Non-pigmented ciliary epithelial cell (primary cell): ENCODE measurements around the gene STRN3.
"Not testable (repeated sequence)": the region's sequence is repeated elsewhere in the genome, so short reads cannot be mapped to it uniquely, and the experiment has no call there.

Experiments used
- DNase-seq: peaks from one replicate; pipeline ENCODE4 v3.0.0-alpha.2; 2010; ENCODE audit warnings: low read depth

STRN3 gene

DNA sequence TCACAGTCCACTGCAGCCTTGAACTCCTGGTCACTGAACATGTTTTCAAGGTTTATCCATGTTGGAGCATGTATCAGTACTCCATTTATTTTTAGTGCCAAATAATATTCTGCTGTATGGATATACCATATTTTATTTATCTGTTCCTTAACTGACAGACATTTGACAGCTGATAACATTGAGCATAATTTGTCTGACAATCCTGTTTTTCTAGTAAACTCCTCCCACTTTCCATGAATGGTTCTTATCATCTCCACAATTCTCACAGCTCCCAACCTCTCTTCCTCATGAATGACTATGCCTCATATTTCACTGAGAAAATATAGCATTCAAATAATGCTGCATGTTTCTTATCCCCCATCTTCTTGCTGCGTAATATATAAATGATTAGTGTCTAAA lies 118.5 kb downstream of the STRN3 start:
- no peak for DNase-seq

DNA sequence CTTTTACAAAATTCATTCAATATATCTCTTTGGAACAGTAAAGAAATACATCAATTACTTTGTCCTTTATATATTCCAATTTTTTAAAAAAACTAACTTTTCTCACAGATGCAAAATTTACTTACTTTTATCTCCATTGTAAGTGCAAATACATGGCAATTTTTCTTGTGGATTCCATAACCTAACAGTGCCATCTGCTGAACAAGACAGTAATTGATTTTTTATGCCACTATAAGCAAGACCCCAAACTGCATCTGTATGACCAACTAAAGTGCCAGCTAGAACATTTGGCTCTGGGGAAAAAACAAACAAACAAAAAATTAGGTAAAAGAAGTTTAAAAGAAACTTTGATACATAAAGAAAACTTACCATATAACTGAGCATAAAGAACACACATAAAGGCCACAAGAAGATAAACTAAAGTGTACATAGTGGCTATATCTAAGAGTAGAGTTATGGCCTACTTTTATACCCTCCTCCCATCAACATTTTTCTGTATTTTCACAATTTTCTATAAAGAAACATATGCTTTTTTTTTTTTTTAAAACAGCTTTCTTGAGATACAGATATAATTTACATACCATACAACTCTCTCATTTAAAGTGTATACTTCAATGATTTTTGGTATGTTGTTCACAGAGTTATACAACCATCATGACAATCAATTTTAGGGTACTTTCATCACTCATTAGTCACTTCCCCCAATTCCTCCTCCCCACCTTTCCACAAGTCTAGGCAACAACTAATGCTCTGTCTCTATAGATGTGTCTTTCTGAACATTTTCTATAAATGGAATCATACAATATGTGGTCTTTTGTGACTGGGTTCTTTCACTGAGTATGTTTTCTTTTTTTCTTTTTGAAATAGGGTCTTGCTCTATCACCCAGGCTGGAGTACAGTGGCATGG lies 119.2 kb downstream of the STRN3 start:
- peak; percentile 6 for DNase-seq

DNA sequence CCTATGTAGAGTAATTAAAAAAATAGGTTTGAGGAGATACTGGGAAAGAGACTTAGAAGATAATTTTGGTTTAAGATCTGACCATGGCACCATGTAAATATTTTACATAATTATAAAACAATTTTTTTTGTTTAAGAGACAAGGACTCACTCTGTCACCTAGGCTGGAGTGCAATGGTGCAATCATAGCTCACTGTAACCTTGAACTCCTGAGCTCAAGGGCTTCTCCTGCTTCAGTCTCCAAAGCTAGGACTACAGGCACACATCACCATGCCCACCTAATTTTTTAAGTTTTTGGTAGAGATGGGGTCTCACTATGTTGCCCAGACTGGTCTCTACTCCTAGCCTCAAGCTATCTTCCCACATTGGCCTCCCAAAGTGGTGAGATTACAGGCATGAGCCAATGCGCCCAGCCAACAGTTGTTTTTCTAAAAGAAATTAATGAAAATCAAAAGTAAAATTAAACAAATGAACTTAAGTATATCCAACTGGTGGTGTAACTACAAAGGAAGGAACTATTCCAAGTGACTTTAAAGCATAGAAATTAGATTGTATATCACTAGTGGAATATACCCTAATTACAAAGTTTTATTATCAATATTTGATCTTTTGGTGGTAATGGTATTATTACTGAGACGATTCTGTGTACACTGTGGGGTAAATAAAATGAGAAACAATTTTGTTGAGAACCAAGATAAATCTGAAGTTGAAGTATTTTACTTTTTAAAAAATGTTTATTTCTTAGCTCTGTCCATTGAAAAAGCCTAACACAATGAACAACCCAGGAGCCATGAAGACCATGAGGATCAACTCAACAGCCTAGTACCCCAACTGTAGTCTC lies 122.7 kb downstream of the STRN3 start:
- no peak for DNase-seq

DNA sequence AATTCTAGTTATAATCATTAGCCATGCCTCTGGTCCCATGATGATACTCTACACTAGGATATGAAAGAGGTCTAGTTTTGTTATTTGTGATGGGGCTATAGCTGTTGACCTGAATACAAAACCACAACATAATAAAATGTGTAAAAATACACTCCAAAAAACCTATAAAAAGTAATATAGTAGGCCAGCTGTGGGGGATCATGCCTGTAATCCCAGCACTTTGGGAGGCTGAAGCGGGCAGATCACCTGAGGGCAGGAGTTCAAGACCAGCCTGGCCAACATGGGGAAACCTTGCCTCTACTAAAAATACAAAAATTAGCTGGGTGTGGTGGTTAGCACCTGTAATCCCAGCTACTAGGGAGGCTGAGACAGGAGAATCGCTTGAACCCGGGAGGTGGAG lies 129.1 kb downstream of the STRN3 start:
- not testable (repeated sequence) for DNase-seq

DNA sequence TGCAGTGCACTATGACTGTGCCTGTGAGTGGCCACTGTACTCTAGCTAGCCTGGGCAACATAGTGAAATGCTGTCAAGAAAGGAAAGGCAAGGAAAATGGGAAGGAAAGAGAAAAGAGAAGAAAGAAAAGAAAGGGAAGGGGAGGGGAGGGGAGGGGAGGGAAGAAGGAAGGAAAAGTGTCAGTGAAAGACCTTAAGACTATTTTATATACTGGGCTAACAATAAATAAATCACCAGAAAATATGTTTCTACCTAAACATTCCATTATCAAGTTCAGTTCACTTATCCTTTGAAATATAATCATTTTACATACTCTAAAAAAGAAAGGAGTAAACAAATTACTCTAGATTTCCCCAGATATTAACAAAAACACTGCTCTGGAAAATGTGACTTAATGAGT lies 129.7 kb downstream of the STRN3 start:
- DNase-seq, result no peak

DNA sequence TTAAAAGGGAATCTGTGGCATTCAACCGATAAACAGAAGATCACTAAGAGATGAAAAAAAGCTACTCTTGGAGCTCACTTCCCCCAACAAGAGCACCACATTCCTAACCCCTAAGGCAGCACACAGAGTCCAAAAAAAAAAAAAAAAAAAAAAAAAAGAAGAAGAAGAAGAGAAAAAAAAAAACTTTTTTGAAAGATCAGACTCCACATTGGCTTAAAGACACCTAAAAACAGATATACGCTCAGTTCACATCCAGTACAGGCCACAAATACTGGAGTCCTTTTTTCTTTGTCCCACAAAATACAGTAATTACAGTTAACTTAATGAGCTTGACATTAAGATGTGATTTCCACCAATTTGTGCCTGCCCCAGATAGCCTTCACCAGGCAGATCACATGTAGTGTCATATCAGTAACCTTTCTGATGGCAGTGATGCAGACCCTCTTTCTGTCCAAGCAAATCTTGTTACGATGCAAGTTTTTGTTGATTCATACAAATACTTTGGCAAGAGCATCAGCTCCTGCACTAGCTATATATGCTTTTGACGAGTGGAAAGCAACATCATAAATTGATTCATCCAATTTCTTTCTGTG lies 131.2 kb downstream of the STRN3 start:
- DNase-seq, result no peak

DNA sequence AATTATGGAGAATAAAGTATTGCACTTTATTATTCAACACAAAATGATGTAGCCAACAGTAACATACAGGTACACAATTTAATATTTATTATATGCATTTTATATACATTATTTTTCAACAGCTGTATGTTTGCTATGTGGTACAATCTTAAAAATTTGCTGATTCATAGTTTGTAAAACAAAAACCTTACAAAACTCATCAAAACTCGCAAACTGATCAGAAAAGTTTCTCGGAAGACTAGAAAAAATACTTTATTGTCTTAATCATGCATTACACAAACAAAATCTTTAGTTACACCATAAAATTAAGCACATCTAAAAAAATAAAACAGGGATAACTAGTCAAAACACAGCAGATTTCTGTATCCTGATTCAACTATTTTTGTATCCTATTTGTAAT lies 132.4 kb downstream of the STRN3 start:
- DNase-seq, result no peak

DNA sequence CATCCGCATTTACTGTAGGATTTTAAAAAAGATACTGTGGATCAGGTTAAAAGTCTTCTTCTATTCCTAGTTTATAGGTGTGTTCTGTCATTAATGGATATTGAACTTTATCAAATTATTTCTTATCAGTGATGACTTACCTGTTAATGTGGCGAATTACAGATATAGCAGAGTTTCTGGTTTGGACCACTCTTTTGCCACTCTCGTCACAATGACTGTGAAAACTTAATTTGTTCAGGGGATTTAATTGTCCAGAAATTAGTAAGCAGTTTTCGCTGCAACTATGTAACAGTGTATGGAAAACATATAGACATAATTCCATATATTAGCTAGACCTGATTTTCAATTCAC lies 137.0 kb downstream of the STRN3 start:
- DNase-seq, result no peak

DNA sequence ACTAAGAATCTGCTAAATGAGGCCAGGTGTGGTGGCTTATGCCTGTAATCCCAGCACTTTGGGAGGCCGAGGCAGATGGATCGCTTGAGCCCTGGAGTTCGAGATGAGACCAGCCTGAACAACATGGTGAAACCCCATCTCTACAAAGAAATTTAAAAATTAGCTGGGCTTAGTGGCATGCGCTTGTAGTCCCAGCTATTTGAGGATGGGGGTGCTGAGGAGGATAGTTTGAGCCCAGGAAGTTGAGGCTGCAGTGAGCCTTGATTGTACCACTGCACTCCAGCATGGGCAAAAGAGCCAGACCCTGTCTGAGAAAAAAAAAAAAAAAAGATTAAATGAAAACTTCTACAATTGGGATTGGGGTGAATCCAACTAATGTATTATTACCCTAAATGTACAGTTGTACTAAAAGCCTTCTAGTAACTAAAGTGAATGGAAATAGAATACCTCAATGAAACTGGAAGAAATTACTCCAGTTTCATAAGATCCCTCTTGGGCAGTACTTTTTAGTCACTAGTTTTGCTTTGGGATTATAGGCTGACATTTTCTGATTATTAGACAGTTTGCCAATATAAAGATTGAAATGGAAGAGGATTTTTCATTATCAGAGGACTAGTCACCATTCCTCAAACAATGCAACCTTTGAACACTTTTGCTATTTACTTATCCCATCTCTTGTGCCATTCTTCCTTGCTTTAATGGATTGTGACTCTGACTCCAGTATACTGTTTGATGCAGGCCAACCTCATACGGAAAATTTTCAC lies 137.5 kb downstream of the STRN3 start:
- no peak for DNase-seq

DNA sequence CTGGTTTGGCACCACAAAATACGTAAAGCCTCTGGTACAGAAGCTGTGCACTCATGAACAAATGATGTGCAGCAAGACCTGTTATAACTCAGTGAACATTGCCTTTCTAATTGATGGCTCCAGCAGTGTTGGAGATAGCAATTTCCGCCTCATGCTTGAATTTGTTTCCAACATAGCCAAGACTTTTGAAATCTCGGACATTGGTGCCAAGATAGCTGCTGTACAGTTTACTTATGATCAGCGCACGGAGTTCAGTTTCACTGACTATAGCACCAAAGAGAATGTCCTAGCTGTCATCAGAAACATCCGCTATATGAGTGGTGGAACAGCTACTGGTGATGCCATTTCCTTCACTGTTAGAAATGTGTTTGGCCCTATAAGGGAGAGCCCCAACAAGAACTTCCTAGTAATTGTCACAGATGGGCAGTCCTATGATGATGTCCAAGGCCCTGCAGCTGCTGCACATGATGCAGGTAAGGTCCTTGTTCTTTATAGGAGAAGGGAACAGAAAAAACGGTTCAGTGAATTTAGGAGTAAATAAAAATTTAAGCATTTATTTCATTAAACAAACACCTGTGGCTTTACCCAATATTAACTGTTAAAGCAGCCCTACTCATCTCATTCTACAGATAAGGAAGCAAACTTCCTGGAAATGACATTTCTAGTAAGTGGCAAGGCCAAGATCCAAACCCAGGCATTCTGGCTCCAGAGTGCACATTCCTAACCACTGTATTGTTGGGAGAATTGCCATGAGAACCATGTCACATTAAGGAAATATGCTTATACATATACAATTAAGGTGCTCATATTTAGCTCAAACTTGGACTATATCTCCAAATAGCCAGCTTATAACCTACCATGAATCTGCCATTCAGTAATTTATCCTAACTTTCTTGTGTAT lies 140.1 kb downstream of the STRN3 start:
- no peak for DNase-seq

DNA sequence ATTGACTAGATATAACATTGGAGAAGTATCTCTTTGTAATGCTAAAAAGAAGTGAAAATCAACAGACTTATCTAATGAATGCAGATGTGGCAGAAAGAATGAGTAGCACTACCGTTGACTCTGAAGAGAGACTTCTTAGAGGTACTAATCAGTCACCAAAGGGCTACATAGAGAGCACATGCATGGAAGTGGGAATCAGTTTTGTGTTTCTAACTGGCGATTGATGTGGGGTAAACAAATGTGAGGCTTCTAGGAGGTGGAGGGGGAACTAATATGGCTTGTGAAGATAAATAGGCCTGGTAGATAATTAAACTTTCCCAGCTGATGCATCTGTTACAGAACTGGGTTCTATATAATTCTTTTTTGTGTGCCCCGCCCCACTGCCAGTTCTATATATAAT lies 141.3 kb downstream of the STRN3 start:
- no peak for DNase-seq

DNA sequence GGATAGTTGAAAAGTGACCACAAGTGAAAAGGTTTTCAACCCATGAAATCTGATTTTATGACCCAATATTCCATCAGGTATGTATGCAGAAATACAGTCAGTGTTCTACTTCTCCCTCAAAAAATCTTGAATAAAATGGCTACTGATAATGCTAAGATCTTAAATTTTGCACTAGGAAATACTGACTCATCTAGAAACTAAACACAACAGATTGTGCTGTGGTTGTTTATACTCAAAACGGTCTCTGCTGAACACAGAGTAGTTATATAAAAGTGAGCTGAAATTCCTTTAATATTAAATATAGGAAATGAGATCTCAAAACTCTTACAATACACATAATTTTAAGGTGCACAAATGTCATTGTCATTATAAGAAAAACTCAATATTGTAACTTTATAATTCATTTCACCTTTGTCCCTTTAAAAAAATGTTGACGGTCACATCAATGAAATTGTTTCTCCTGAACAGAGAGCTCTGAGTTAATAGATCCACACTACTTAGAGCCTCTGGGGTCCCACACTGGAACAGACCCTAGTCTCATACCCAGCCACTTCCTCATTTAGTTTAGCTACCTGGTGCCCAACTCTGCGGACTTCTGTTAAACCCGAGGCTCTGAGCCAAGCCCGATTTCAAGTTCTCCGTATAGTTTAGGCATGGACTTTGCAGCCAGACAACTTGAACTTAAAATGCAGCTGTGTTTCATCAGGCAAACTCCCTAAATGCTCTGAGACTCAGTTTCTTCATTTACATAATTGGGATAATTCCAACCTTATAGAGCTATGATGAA lies 142.5 kb downstream of the STRN3 start:
- no peak for DNase-seq

DNA sequence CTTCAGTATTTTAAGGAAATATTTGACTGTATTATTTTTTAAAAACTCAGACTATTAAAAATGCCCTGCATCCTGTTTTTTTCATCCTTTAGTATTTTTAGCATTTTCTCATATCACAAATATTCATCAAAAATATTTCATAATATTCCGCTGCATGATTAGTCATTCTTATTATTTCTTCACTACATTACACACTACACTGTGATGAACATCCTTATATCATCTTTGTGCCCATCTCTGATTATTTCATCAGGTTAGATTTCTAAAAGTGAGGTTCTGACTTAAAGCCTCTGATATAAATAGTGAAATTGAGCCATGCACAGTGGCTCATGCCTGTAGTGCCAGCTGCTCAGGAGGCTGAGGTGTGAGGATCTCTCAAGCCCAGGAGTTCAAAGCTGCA lies 143.7 kb downstream of the STRN3 start:
- DNase-seq, result no peak

DNA sequence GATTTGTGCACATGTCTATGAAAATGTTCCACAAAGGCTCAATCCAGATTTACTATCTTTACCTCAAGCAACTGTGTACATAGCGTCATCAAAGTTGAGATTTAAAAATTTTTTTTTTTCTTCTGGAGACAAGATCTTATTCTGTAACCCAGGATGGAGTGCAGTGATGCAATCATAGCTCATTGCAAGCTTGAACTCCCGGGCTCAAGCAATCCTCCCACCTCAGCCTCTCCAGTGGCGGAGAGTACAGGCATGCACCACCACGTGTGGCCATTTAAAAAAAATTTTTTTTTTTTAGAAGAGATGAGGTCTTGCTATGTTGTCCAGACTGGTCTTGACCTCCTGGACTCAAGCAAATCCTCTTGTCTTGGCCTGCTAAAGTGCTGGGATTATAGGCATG lies 149.5 kb downstream of the STRN3 start:
- no peak for DNase-seq

DNA sequence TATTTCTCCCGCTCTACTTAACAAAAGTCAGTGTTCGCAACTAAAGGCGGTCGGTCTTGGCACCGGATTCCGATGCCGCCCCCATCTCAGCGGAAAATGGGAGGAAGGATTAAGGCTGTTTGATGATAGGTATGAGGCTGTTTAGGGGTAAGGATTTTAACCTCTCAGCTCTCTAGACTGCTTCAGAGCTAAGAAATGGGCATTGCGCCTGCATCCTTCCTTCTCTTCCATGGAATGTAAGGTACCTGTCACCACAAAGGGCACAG lies 150.5 kb downstream of the STRN3 start:
- DNase-seq, result no peak

DNA sequence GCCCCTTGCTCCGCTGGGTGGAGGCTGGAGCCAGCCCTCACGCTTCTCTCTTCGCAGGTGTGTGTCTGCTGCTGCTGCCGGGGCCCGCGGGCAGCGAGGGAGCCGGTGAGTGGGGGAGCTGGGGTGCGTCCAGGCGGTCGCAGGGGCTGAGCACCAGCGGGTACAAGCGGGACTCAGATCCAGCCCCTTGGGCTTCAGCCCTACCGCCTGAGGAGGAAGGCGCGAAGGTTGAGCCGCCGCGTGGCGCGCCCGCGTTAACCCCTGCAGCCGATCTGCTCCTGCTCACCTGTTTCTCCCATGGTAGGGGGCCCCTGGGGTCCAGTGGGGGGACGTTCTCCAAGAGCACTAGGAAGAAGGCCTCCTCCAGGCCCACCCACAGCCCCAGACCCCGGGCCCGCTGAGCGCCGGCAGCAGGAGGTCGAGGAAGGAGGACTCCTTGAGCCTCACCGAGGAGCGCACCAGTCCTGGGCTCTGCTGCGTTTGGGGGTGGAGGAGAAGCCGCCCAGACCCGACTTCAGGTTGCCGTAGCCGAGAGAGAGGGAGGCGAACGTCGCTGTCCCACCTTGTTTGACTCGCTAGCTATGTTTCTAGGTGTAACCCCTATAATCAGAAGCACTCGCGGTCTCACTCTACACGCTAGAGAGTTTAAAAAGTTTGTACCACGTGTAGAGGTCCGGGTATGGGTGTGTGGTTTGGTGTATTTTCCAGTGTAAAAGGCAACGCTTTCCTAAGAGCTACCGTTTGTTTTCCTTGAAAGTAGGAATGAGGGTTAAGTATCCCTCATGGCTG lies 151.0 kb downstream of the STRN3 start:
- no peak for DNase-seq

DNA sequence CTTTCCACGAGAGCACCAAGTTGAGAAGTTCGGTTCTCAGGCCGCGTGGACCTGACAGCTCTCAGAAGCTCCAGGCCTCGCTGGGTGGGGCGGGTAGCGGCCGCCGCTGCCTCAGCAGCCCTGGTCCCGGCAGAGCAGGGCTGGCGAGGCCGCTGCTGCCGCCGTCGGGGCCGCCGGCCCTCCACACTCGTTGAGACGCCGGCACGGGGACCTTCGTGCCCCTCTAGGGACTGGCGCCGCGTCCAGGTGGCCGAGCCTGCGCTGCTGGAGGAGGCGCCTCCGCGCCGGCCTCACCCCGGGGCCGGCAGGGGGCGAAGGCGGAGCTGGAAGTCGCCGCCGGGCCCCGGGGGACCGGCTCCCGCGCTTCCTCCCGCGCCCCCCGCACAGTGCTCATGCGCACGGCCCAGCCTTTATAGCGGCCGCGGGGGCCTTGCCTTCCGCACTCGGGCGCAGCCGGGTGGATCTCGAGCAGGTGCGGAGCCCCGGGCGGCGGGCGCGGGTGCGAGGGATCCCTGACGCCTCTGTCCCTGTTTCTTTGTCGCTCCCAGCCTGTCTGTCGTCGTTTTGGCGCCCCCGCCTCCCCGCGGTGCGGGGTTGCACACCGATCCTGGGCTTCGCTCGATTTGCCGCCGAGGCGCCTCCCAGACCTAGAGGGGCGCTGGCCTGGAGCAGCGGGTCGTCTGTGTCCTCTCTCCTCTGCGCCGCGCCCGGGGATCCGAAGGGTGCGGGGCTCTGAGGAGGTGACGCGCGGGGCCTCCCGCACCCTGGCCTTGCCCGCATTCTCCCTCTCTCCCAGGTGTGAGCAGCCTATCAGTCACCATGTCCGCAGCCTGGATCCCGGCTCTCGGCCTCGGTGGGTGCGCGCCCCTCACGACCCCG lies 151.8 kb downstream of the STRN3 start, which contains the start of gene COCH:
TSS of gene COCH (plus strand) at position 440 of the 879 bp plus-strand sequence. CDS start at position 820, 380 bp downstream.
- DNase-seq, result no peak

DNA sequence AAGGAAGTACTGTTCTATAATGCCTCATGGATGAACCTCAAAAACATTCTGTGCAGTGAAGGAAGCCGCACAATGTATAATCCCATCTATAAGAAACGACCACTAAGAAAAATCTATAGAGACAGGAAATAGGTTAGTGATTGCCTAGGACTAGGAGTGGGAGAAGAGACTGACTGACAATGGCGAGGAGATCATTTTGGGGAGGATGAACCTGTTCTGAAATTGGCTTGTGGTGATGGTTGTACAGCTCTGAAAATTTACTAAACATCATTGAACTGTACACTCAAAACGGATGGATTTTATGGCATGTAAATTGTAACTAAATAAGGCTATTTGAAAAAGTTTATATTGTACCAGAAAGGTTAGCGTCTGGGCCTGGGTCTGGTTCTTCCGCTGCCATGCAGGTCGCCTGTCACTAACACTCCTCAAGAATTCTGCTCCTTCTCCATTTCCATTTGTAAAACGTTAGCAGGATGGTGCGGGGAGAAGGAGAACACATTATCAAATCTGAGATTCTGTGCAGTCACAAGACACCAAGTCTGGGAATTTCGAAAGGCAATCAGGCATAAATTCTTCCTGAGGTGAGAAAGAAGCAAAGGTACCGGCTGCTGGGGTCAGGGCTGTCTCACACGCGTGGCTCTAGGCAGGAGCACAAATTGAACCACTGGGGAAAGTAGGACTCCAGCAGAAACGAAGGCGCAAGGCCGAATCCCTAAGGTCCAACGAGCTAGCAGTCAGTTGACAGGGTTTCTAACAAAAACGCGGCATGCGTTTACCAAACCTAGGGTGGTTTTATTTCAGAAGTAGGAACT lies 152.7 kb downstream of the STRN3 start:
- no peak for DNase-seq
